ENCODE data around the gene MSANTD3. TPM values are rescaled to one million over a fixed set of nuclear protein-coding genes. Genes with fewer than 3 reads are reported as not detected.

MSANTD3 gene
- total and polyA plus RNA-seq, 2 of the 4 experiments (the other 2 are of a cell fraction): 45.5 to 55.9 TPM

GRCh38 chr9:100452894-100453293 is 26.0 kb downstream of the MSANTD3 start:
- peaks cover 30% of the 10 kb centered on the region for H4K20me1 ChIP-seq (ENCODE audit: insufficient read depth, low read length)
- in situ Hi-C loops (cut with MboI; ENCODE audit: low sequenced_read_pairs): loop anchor here (10.0 kb wide), 1 partner anchor 132 kb away; no protein-coding TSS in a partner anchor
- H3K9me1 ChIP-seq (ENCODE audit: insufficient read depth, low read length): peaks cover 19% of the 10 kb centered on the region; the same call in 1 of the 2 replicates
- no peak overlapping the region for H3K14ac ChIP-seq (replicated peaks; ENCODE audit: low read depth, low read length)
- no peak overlapping the region for H3K9ac ChIP-seq (ENCODE audit: low read depth, low read length)
- H3K4me2 ChIP-seq (ENCODE audit: low read depth, low read length): no peak overlapping the region
- TF ChIP-seq RCOR1 (IDR thresholded peaks at IDR 0.05; ENCODE audit: insufficient replicate concordance, low read length) (no peak), USF2 (IDR thresholded peaks at IDR 0.05; ENCODE audit: low read depth, low read length) (no peak), RFX5 (IDR thresholded peaks at IDR 0.05; ENCODE audit: low read depth, low read length) (no peak), SMC3 (IDR thresholded peaks at IDR 0.05; ENCODE audit: low read depth, low read length) (no peak), RAD21 (IDR thresholded peaks at IDR 0.05; ENCODE audit: low read length) (no peak), MAFK (IDR thresholded peaks at IDR 0.05; ENCODE audit: low read depth, low read length) (no peak), POLR2A (IDR thresholded peaks at IDR 0.05; ENCODE audit: low read depth, low read length) (no peak), BHLHE40 (IDR thresholded peaks at IDR 0.05; ENCODE audit: low read depth, low read length) (no peak), NFE2L2 (IDR thresholded peaks at IDR 0.05; ENCODE audit: low read depth, low read length) (no peak), CEBPB (IDR thresholded peaks at IDR 0.05; ENCODE audit: low read depth, low read length) (no peak)
- TF ChIP-seq, protein P1, sequence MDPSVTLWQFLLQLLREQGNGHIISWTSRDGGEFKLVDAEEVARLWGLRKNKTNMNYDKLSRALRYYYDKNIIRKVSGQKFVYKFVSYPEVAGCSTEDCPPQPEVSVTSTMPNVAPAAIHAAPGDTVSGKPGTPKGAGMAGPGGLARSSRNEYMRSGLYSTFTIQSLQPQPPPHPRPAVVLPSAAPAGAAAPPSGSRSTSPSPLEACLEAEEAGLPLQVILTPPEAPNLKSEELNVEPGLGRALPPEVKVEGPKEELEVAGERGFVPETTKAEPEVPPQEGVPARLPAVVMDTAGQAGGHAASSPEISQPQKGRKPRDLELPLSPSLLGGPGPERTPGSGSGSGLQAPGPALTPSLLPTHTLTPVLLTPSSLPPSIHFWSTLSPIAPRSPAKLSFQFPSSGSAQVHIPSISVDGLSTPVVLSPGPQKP (IDR thresholded peaks at IDR 0.05; ENCODE audit: borderline replicate concordance, low read depth, low read length): no peak
- no peak overlapping the region for H3K27ac ChIP-seq (ENCODE audit: insufficient read depth, low read length)
- POLR2A ChIA-PET (ENCODE audit: unreplicated experiment): no interaction called here
- H3K9me3 ChIP-seq (ENCODE audit: control insufficient read depth, insufficient read depth, low read length): peaks cover 2% of the 10 kb centered on the region; the same call in 1 of the 2 replicates
- H3K4me1 ChIP-seq (ENCODE audit: control insufficient read depth, insufficient read depth, low read length): peaks cover 3% of the 10 kb centered on the region; the same call in 1 of the 2 replicates
- no peak overlapping the region for H2AK5ac ChIP-seq (ENCODE audit: low read depth, low read length)
- no peak overlapping the region for H3K4ac ChIP-seq (ENCODE audit: low read depth, low read length)
- WGBS, 2 experiments (ENCODE audit: extremely low coverage in 2 of 2, insufficient read length in 1 of 2): no CpG with 5 or more reads among the region's 2 CpGs
- intact Hi-C loops (cut with micrococcal nuclease): no loop called here
- H3K4me3 ChIP-seq (ENCODE audit: insufficient read depth, low read depth, low read length): no peak overlapping the region
- BruUV-seq (replicated peaks): no TSS peak
- no peak overlapping the region for H3K56ac ChIP-seq (ENCODE audit: extremely low read depth, insufficient read depth, low read length)
- no peak overlapping the region for H4K91ac ChIP-seq (ENCODE audit: insufficient read depth, low read depth, low read length)
- no peak overlapping the region for H3K23ac ChIP-seq (ENCODE audit: low read depth, low read length)
- no peak for ATAC-seq (ENCODE audit: low read depth)
- no peak for DNase-seq
- H2BK5ac ChIP-seq (ENCODE audit: low read depth, low read length, poor library complexity, severe bottlenecking): no peak overlapping the region
- H3K79me1 ChIP-seq (ENCODE audit: low read depth in 1 of 2, low read length in 2 of 2): peaks cover 40 to 73% of the 10 kb centered on the region in 2 experiments
- no peak overlapping the region for H2BK20ac ChIP-seq (ENCODE audit: low read depth, low read length)
- no peak overlapping the region for H3K18ac ChIP-seq (ENCODE audit: low read depth, low read length)
- no peak overlapping the region for H2AFZ ChIP-seq (replicated peaks; ENCODE audit: low read length, poor library complexity)
- dilution Hi-C loops (cut with HindIII; ENCODE audit: low sequenced_read_pairs, unreplicated experiment): no loop called here
- no peak overlapping the region for H4K5ac ChIP-seq (ENCODE audit: low read depth, low read length)
- H2AK9ac ChIP-seq (replicated peaks; ENCODE audit: low read depth, low read length, poor library complexity): no peak overlapping the region
- CTCF ChIA-PET: no interaction called here
- no peak overlapping the region for H4K8ac ChIP-seq (ENCODE audit: low read depth in 2 of 2, low read length in 2 of 2)
- peaks cover 27% of the 10 kb centered on the region for H3K36me3 ChIP-seq (ENCODE audit: control insufficient read depth, insufficient read depth, low read length)
- H3K27me3 ChIP-seq (ENCODE audit: control insufficient read depth, insufficient read depth, low read length): no peaks in the 10 kb centered on the region
- H2BK120ac ChIP-seq (ENCODE audit: low read depth, low read length): no peak overlapping the region
- H2BK15ac ChIP-seq (ENCODE audit: low read depth, low read length): no peak overlapping the region
